GM23248 (cell line): ENCODE measurements around the gene LMO7.
"Not testable (repeated sequence)": the region's sequence is repeated elsewhere in the genome, so short reads cannot be mapped to it uniquely, and the experiment has no call there.

Experiments
- EZH2 ChIP-seq: fragments of 200-600 bp; sonication (generic); IDR thresholded peaks from 2 replicates; pipeline ENCODE4 v1.6.1; 2018; ENCODE audit warnings: antibody characterized with exemption, mild to moderate bottlenecking; ENCODE audit not compliant: insufficient read depth, poor library complexity, severe bottlenecking
- EZH2phosphoT487 ChIP-seq: fragments of 200-600 bp; sonication (generic); IDR thresholded peaks from 2 replicates; pipeline ENCODE4 v1.6.1; 2018; ENCODE audit warnings: antibody characterized with exemption, moderate library complexity, mild to moderate bottlenecking, low read depth; ENCODE audit not compliant: insufficient read depth

DNA sequence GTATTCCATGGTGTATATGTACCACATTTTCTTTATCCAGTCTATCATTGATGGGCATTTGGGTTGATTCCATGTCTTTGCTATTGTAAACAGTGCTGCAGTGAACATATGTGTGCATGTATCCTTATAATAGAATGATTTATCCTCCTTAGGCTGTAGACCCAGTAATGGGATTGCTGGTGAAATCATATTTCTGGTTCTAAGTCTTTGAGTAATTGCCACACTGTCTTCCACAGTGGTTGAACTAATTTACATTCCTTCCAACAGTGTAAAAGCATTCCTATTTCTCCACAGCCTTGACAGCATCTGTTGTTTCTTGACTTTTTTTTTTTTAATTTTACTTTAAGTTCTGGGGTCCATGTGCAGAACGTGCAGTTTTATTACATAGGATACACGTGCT is 44.1 kb downstream of the LMO7 start:
- TF ChIP-seq EZH2, EZH2phosphoT487: not testable (repeated sequence)
